Neuronal stem cell (in vitro differentiated cells): Measurements from ENCODE around the gene HNF1B.
"Not testable (repeated sequence)": the region's sequence is repeated elsewhere in the genome, so short reads cannot be mapped to it uniquely, and the experiment has no call there.

ENCODE experiments used
- DNase-seq: peaks from one replicate; pipeline ENCODE4 v3.0.0-alpha.2; 2013; ENCODE audit warnings: low spot score
- H2AFZ ChIP-seq: one replicate; pipeline ENCODE4 v1.6.1; 2013; ENCODE audit warnings: mild to moderate bottlenecking, low read length, inconsistent platforms
- H2AK5ac ChIP-seq: 2 replicates; pipeline ENCODE4 v1.6.1; 2013; ENCODE audit warnings: low read depth, mild to moderate bottlenecking, inconsistent platforms, low read length, moderate library complexity, mixed read lengths
- H2BK120ac ChIP-seq: 2 replicates; pipeline ENCODE4 v1.6.1; 2013; ENCODE audit warnings: low read depth, mild to moderate bottlenecking, inconsistent platforms, low read length, moderate library complexity, mixed read lengths
- H2BK12ac ChIP-seq: one replicate; pipeline ENCODE4 v1.6.1; 2013; ENCODE audit warnings: low read length, inconsistent platforms
- H2BK15ac ChIP-seq: 2 replicates; pipeline ENCODE4 v1.6.1; 2013; ENCODE audit warnings: mild to moderate bottlenecking, low read length, inconsistent platforms, mixed read lengths
- H2BK5ac ChIP-seq: one replicate; pipeline ENCODE4 v1.6.1; 2013; ENCODE audit warnings: inconsistent platforms, mild to moderate bottlenecking, low read length, moderate library complexity
- H3K14ac ChIP-seq: one replicate; pipeline ENCODE4 v1.6.1; 2013; ENCODE audit warnings: low read length, inconsistent platforms
- H3K18ac ChIP-seq: 2 replicates; pipeline ENCODE4 v1.6.1; 2013; ENCODE audit warnings: low read length, inconsistent platforms
- H3K23ac ChIP-seq: 2 replicates; pipeline ENCODE4 v1.6.1; 2013; ENCODE audit warnings: low read depth, mild to moderate bottlenecking, mixed read lengths, low read length, inconsistent platforms; ENCODE audit not compliant: poor library complexity
- H3K27ac ChIP-seq: replicated peaks from 3 replicates; pipeline ENCODE4 v1.5.1; 2013; ENCODE audit warnings: low read length, inconsistent platforms
- H3K27me3 ChIP-seq, 3 experiments: 2 replicates each; pipeline ENCODE4 v1.6.1; 2013; ENCODE audit warnings: low read length in 3 of 3, mild to moderate bottlenecking in 2 of 3, inconsistent platforms in 1 of 3, low read depth in 1 of 3, mixed read lengths in 1 of 3, moderate library complexity in 1 of 3; ENCODE audit not compliant: control insufficient read depth in 3 of 3, insufficient read depth in 3 of 3
- H3K36me3 ChIP-seq, 2 donors: replicated peaks in 1 of 2; 2 replicates each; pipeline ENCODE4 v1.6.1; 2013; ENCODE audit warnings: low read length in 2 of 2; ENCODE audit not compliant: control insufficient read depth in 2 of 2, insufficient read depth in 2 of 2
- H3K4ac ChIP-seq: 2 replicates; pipeline ENCODE4 v1.6.1; 2013; ENCODE audit warnings: inconsistent platforms, mild to moderate bottlenecking, low read length, moderate library complexity
- H3K4me1 ChIP-seq, 2 donors: 1 replicate in 1 of 2; 2 replicates in 1 of 2; pipeline ENCODE4 v1.6.1; 2013; ENCODE audit warnings: low read length in 2 of 2, low read depth in 1 of 2; ENCODE audit not compliant: control insufficient read depth in 2 of 2, insufficient read depth in 1 of 2
- H3K4me2 ChIP-seq: one replicate; pipeline ENCODE4 v1.6.1; 2013; ENCODE audit warnings: mild to moderate bottlenecking, low read length, inconsistent platforms; ENCODE audit not compliant: insufficient read depth, poor library complexity, severe bottlenecking
- H3K4me3 ChIP-seq, 2 donors: 2 replicates each; pipeline ENCODE4 v1.5.1; 2013; ENCODE audit warnings: low read length in 2 of 2, mild to moderate bottlenecking in 2 of 2, inconsistent platforms in 1 of 2, moderate library complexity in 1 of 2
- H3K79me1 ChIP-seq: one replicate; pipeline ENCODE4 v1.6.1; 2013; ENCODE audit warnings: low read depth, mild to moderate bottlenecking, inconsistent platforms, low read length, moderate library complexity
- H3K9ac ChIP-seq: one replicate; pipeline ENCODE4 v1.6.1; 2013; ENCODE audit warnings: mild to moderate bottlenecking, low read depth, low read length, inconsistent platforms; ENCODE audit not compliant: poor library complexity
- H3K9me3 ChIP-seq, 2 donors: replicated peaks in 1 of 2; 2 replicates each; pipeline versions ENCODE3 to v1.6.1; 2013; ENCODE audit warnings: low read length in 2 of 2, mild to moderate bottlenecking in 2 of 2, inconsistent platforms in 1 of 2, low read depth in 1 of 2, mixed read lengths in 1 of 2, moderate library complexity in 1 of 2; ENCODE audit not compliant: control insufficient read depth in 2 of 2, insufficient read depth in 1 of 2
- H4K8ac ChIP-seq: one replicate; pipeline ENCODE4 v1.6.1; 2013; ENCODE audit warnings: low read depth, mild to moderate bottlenecking, inconsistent platforms, low read length, moderate library complexity
- H4K91ac ChIP-seq: one replicate; pipeline ENCODE4 v1.6.1; 2013; ENCODE audit warnings: low read length, low read depth, mild to moderate bottlenecking, inconsistent platforms; ENCODE audit not compliant: poor library complexity
- WGBS, 2 donors: extraction: QIAGEN DNeasy Blood & Tissue Kit; methylation state at CpG; one replicate each; pipeline ENCODE4 v1.1.7; 2013; ENCODE audit warnings: missing lambda C conversion rate in 2 of 2, mixed read lengths in 1 of 2; ENCODE audit not compliant: insufficient read length in 2 of 2, insufficient replicate concordance in 1 of 2; ENCODE audit errors: extremely low coverage in 2 of 2; 5-methylcytosine and 5-hydroxymethylcytosine counted together

Gene HNF1B

GRCh38 chr17:37786481-37786880, 41.6 kb upstream of the HNF1B start:
- Histone ChIP-seq H3K14ac (no peak overlapping the region), H3K18ac (no peak overlapping the region), H3K4me2 (no peak overlapping the region), H3K27ac (no peak overlapping the region), H3K23ac (no peak overlapping the region), H2BK12ac (no peak overlapping the region), H3K36me3 (no peaks in the 10 kb centered on the region), H2AFZ (no peak overlapping the region), H3K27me3 (no peaks in the 10 kb centered on the region), H2BK5ac (no peak overlapping the region), H3K4me1 (peaks cover 0 to 4% of the 10 kb centered on the region in 2 donors), H3K79me1 (no peaks in the 10 kb centered on the region), H3K4ac (no peak overlapping the region), H2BK15ac (no peak overlapping the region), H3K4me3 (no peak overlapping the region), H3K9ac (no peak overlapping the region), H4K91ac (no peak overlapping the region), H3K9me3 (no peaks in the 10 kb centered on the region), H2BK120ac (no peak overlapping the region), H4K8ac (no peak overlapping the region), H2AK5ac (no peak overlapping the region)
- DNase-seq: no peak
- WGBS, 2 donors: no CpG with 5 or more reads among the region's 2 CpGs

GRCh38 chr17:37782460-37782859, 37.6 kb upstream of the HNF1B start:
- WGBS, 2 donors: no CpG with 5 or more reads among the region's 1 CpG
- not testable (repeated sequence) for H2AFZ ChIP-seq, H2BK5ac ChIP-seq, H3K4ac ChIP-seq, H3K23ac ChIP-seq, H3K36me3 ChIP-seq, DNase-seq, H3K4me2 ChIP-seq, H2AK5ac ChIP-seq, H3K4me3 ChIP-seq, H2BK15ac ChIP-seq, H4K91ac ChIP-seq, H4K8ac ChIP-seq, H3K27ac ChIP-seq, H3K27me3 ChIP-seq, H3K9ac ChIP-seq, H2BK12ac ChIP-seq, H3K79me1 ChIP-seq, H3K4me1 ChIP-seq, H3K18ac ChIP-seq, H3K9me3 ChIP-seq, H3K14ac ChIP-seq, H2BK120ac ChIP-seq

GRCh38 chr17:37781451-37781850, 36.6 kb upstream of the HNF1B start:
- H3K27ac ChIP-seq: no peak overlapping the region
- no peak overlapping the region for H2AFZ ChIP-seq
- WGBS, 2 donors: no CpG with 5 or more reads among the region's 2 CpGs
- no peak overlapping the region for H2BK12ac ChIP-seq
- no peak overlapping the region for H2BK5ac ChIP-seq
- no peak overlapping the region for H3K9ac ChIP-seq
- H2AK5ac ChIP-seq: no peak overlapping the region
- H3K9me3 ChIP-seq: no peaks in the 10 kb centered on the region
- no peak overlapping the region for H3K4ac ChIP-seq
- no peak overlapping the region for H4K8ac ChIP-seq
- no peak overlapping the region for H3K14ac ChIP-seq
- H3K18ac ChIP-seq: no peak overlapping the region
- no peaks in the 10 kb centered on the region for H3K79me1 ChIP-seq
- H3K4me2 ChIP-seq: no peak overlapping the region
- H3K4me3 ChIP-seq: no peak overlapping the region
- no peak overlapping the region for H2BK15ac ChIP-seq
- DNase-seq: no peak
- no peaks in the 10 kb centered on the region for H3K27me3 ChIP-seq
- H3K4me1 ChIP-seq: no peaks in the 10 kb centered on the region
- no peak overlapping the region for H3K23ac ChIP-seq
- H2BK120ac ChIP-seq: no peak overlapping the region
- no peaks in the 10 kb centered on the region for H3K36me3 ChIP-seq
- no peak overlapping the region for H4K91ac ChIP-seq

- Histone ChIP-seq H2BK15ac (no peak overlapping the region), H3K14ac (no peak overlapping the region), H2AK5ac (no peak overlapping the region), H3K4ac (no peak overlapping the region), H3K18ac (no peak overlapping the region), H4K91ac (no peak overlapping the region), H3K23ac (no peak overlapping the region), H3K27me3 (no peaks in the 10 kb centered on the region), H2BK120ac (no peak overlapping the region), H3K36me3 (no peaks in the 10 kb centered on the region), H3K4me3 (no peak overlapping the region), H3K4me2 (no peak overlapping the region), H4K8ac (no peak overlapping the region), H3K27ac (no peak overlapping the region), H2AFZ (no peak overlapping the region), H3K4me1 (no peaks in the 10 kb centered on the region), H3K9me3 (no peaks in the 10 kb centered on the region), H2BK5ac (no peak overlapping the region), H2BK12ac (no peak overlapping the region), H3K9ac (no peak overlapping the region), H3K79me1 (no peaks in the 10 kb centered on the region)
- DNase-seq: no peak
- WGBS, 2 donors: no CpG with 5 or more reads among the region's 4 CpGs
Observed at GRCh38 chr17:37779554-37779953, 34.7 kb upstream of the HNF1B start.
